GM12875 (cell line): ENCODE measurements around the gene RAET1G.

Experiments used
- H3K4me3 ChIP-seq: one replicate; pipeline ENCODE4 v1.5.1; 2011; ENCODE audit warnings: low read depth, low read length, control low read depth
- TF ChIP-seq, protein P1 (sequence below): IDR thresholded peaks from 2 replicates; pipeline ENCODE4 v1.5.1; 2011; ENCODE audit warnings: low read depth, mild to moderate bottlenecking, control low read depth, inconsistent platforms, low read length, moderate library complexity, borderline replicate concordance; ENCODE audit not compliant: insufficient read depth

The RAET1G gene

DNA sequence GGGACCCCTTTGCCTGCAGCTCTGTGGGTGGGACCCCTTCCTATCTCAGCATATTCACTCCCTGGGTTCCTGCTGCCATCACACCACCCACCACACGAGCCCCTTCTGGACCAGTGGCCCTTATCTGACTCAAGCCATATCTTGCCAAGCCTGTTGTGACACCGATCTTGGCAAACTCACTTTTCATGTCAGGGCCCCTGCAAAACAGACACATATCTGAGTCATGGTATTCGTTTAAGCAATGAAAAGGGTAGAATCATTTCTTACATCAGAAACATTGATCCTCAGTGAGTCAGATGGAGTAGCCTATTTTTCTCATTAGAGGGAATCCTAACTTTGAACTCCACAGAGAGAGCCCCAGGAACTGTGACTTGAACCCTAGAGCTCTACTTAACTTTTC is 35.6 kb downstream of the RAET1G start:
- H3K4me3 ChIP-seq = no peak overlapping the region
- TF ChIP-seq, protein P1, sequence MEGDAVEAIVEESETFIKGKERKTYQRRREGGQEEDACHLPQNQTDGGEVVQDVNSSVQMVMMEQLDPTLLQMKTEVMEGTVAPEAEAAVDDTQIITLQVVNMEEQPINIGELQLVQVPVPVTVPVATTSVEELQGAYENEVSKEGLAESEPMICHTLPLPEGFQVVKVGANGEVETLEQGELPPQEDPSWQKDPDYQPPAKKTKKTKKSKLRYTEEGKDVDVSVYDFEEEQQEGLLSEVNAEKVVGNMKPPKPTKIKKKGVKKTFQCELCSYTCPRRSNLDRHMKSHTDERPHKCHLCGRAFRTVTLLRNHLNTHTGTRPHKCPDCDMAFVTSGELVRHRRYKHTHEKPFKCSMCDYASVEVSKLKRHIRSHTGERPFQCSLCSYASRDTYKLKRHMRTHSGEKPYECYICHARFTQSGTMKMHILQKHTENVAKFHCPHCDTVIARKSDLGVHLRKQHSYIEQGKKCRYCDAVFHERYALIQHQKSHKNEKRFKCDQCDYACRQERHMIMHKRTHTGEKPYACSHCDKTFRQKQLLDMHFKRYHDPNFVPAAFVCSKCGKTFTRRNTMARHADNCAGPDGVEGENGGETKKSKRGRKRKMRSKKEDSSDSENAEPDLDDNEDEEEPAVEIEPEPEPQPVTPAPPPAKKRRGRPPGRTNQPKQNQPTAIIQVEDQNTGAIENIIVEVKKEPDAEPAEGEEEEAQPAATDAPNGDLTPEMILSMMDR = no peak

DNA sequence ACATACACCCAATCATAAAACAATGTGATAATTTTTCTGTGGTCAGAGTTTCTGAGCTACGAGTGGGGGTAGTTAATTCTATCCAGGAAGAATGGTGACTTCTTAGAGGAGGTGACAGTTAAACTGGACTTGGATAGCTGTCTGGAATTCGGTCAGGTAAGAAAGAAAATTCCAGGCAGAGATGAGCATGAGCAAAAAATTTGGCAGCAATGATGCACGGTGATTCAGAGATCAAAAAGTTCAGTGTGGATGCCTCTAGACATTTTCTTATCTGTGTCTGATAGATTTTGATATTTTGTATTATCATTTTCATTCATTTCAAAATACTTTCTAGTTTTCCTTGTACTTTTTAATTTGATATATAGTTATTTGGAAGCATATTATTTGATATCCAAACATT is 37.0 kb downstream of the RAET1G start:
- no peak overlapping the region for H3K4me3 ChIP-seq
- TF ChIP-seq, protein P1 = no peak

DNA sequence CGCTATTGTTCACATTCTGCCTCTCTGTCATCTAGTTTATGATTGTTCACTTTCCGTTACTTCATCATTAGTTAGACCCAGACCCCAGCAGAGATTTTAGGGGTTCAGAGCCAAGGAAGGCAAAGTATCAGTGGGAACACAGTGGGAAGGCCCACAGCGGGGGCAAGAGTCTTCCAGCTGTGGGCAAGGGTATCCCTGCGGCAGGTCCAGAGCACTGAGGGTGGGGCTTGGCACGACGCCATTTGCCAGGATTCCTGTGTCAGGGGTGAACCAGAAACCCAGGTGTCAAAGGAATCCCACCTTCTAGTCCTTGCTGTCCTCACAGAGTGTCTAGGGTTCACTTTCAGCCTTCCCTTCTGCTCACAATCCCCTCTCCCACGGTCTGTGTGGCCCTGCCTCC is 38.3 kb downstream of the RAET1G start:
- H3K4me3 ChIP-seq = no peak overlapping the region
- TF ChIP-seq, protein P1 = no peak

DNA sequence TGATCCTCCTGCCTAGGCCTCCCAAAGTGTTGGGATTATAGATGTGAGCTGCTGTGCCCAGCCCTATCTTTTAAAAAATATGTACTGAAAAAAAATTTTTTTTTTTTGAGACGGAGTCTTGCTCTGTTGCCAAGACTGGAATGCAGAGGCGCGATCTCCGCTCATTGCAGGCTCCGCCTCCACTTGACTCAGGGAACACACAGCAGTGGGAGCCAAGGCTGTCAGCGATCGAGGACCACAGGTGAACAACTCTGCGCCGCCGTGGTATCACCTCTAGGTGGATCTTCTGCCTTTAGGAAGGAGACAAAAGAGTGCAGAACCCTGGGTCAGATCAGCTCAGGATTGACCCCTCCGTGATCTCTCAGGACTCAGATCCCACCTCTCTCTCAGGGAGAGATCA is 38.7 kb downstream of the RAET1G start:
- no peak overlapping the region for H3K4me3 ChIP-seq
- TF ChIP-seq, protein P1 = no peak

DNA sequence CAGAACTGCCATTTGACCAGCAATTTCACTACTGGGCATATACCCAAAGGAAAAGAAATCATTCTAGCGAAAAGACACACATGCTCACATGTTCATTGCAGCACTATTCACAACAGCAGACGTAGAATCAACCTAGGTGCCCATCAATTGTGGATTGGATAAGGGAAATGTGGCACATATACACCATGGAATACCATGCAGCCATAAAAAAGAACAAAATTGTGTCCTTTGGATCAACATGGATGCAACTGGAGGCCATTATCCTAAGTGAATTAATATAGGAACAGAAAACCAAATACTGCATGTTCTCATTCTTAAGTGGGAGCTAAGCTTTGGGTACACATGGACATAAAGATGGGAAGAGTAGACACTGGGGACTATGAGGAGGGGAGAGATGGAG is 41.1 kb downstream of the RAET1G start:
- TF ChIP-seq, protein P1 = no peak
- H3K4me3 ChIP-seq = no peak overlapping the region

DNA sequence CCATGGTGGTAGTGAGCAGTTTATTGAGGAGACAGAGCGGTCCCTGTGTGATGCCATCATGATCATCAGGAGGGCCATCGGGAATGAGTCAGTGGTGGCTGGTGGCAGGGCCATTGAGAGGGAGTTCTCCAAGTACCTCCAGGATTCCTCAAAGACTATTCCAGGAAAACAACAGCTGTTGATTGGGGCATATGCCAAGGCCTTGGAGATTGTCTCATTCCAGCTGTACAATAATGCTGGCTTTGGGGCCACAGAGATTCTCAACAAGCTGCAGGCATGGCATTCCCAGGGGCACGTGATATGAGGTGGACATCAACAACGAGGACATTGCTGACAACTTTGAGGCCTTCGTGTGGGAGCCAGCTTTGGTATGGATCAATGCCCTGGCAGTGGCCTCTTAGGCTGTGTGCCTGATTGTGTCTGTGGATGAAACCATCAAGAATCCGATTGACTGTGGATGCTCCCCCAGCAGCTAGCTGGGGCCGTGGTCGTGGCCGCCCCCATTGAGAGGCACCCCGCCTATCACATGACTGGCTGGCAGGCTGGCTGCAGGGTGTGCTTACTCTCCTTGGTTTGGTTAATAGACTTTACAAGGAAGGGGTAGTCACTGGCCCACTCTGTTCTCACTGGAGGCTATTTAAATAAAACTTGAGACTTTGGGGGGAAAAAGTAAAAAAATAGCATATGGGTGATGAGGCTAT is 41.7 kb downstream of the RAET1G start:
- H3K4me3 ChIP-seq = no peak overlapping the region
- TF ChIP-seq, protein P1 = no peak

DNA sequence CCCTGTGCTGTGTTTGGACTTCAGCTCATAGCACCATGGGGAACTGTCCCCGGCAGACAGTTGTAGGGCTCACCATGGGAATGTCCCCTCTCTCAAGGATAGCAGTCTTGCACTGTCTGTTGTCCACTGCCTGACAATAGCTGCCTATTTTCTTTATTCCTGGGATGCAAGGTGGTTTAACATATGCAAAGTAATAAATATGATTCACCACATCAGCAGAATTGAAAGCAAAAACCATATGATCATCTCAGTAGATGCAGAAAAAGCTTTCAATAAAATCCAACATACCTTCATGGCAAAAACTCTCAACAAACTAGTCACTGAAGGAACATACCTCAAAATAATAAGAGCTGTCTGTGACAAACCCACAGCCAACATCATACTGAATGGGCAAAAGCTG is 45.3 kb downstream of the RAET1G start:
- TF ChIP-seq, protein P1 = no peak

More for the DNA sequence above, 45.3 kb downstream of the RAET1G start:
- no peak overlapping the region for H3K4me3 ChIP-seq
